AG04449 (cell line): Measurements from ENCODE around the gene MACIR.

Experiments
- CTCF ChIA-PET: fragments of 350-600 bp; formaldehyde crosslinking; extraction: SDS; loops from one replicate; lab custom pipeline; 2021; ENCODE audit warnings: antibody characterized with exemption; lab: Yijun Ruan, JAX
- POLR2A ChIA-PET: fragments of 400-600, 350-600 bp; formaldehyde crosslinking; extraction: SDS; loops from one replicate; lab custom pipeline; 2020; ENCODE audit warnings: antibody characterized with exemption, inconsistent platforms; lab: Yijun Ruan, JAX
- DNase-seq: peaks from one replicate; pipeline ENCODE4 v3.0.0-alpha.2; 2010; ENCODE audit warnings: low read depth, low spot score
- H3K4me3 ChIP-seq: 2 replicates; pipeline ENCODE4 v1.5.1; 2011; ENCODE audit warnings: low read depth, mild to moderate bottlenecking, control low read depth, low read length
- CTCF ChIP-seq: IDR thresholded peaks from one replicate; pipeline ENCODE4 v1.5.1; 2011; ENCODE audit warnings: mild to moderate bottlenecking, moderate library complexity, low read length, control low read depth, inconsistent platforms; ENCODE audit not compliant: insufficient read depth; ENCODE audit errors: missing control alignments

Gene MACIR

GRCh38 chr5:103273952-103274351 is 15.4 kb downstream of the MACIR start:
- ChIA-PET CTCF (interaction anchor here (0.8 to 1.6 kb wide), 6 partner anchors 9 to 214 kb away, joined by 3 to 4 read pairs (median 4); no protein-coding TSS in a partner anchor), POLR2A (no interaction called here)
- DNase-seq = no peak
- TF ChIP-seq CTCF = no peak
- H3K4me3 ChIP-seq = no peak overlapping the region

- no peak overlapping the region for H3K4me3 ChIP-seq
- ChIA-PET CTCF (no interaction called here), POLR2A (interaction anchor here (0.5 kb wide), 1 partner anchor 17 kb away, joined by 5 read pairs; the partner anchor contains the start of gene MACIR)
- DNase-seq = no peak
- TF ChIP-seq CTCF = no peak
Observed at GRCh38 chr5:103275851-103276250, 17.3 kb downstream of the MACIR start.

GRCh38 chr5:103280967-103281366 is 22.4 kb downstream of the MACIR start:
- ChIA-PET POLR2A (no interaction called here), CTCF (interaction anchor here (2.4 kb wide), 1 partner anchor 194 kb away, joined by 6 read pairs; no protein-coding TSS in a partner anchor)
- no peak overlapping the region for H3K4me3 ChIP-seq
- TF ChIP-seq CTCF = no peak
- no peak for DNase-seq

GRCh38 chr5:103283120-103283519 is 24.6 kb downstream of the MACIR start:
- H3K4me3 ChIP-seq = no peak overlapping the region
- CTCF ChIA-PET = no interaction called here
- TF ChIP-seq CTCF = no peak
- POLR2A ChIA-PET = interaction anchor here (1.3 kb wide), 1 partner anchor 25 kb away, joined by 6 read pairs; the partner anchor contains the start of gene MACIR
- no peak for DNase-seq

- DNase-seq = no peak
- no peak for TF ChIP-seq CTCF
- POLR2A ChIA-PET = interaction anchor here (1.3 kb wide), 1 partner anchor 25 kb away, joined by 6 read pairs; the partner anchor contains the start of gene MACIR
- no peak overlapping the region for H3K4me3 ChIP-seq
- CTCF ChIA-PET = no interaction called here
Observed at GRCh38 chr5:103283869-103284268, 25.3 kb downstream of the MACIR start.

GRCh38 chr5:103286622-103287021 is 28.1 kb downstream of the MACIR start:
- no peak overlapping the region for H3K4me3 ChIP-seq
- ChIA-PET CTCF (no interaction called here), POLR2A (no interaction called here)
- DNase-seq = no peak
- no peak for TF ChIP-seq CTCF
